WERI-Rb-1 (cell line): ENCODE measurements around the gene YBX2.

ENCODE experiments used
- DNase-seq: peaks from one replicate; pipeline ENCODE4 v3.0.0-alpha.2; 2020
- H3K27ac ChIP-seq: fragments of 250-450 bp; sonication (Bioruptor Pico); 2 replicates; pipeline ENCODE4 v1.5.1; 2020; ENCODE audit warnings: mild to moderate bottlenecking, moderate library complexity
- H3K27me3 ChIP-seq: fragments of 250-450 bp; sonication (Bioruptor Pico); 2 replicates; pipeline ENCODE4 v1.5.1; 2021; ENCODE audit warnings: mild to moderate bottlenecking, low read depth, moderate library complexity; ENCODE audit not compliant: insufficient read depth, severe bottlenecking
- H3K36me3 ChIP-seq: fragments of 250-450 bp; sonication (Bioruptor Pico); 2 replicates; pipeline ENCODE4 v1.5.1; 2020; ENCODE audit warnings: mild to moderate bottlenecking, moderate library complexity
- H3K4me3 ChIP-seq: 2 replicates; pipeline ENCODE4 v1.5.1; 2011; ENCODE audit warnings: low read depth, mild to moderate bottlenecking, control low read depth, low read length
- H3K9me3 ChIP-seq: fragments of 250-450 bp; sonication (Bioruptor Pico); 2 replicates; pipeline ENCODE4 v1.5.1; 2021; ENCODE audit warnings: mild to moderate bottlenecking, moderate library complexity; ENCODE audit not compliant: severe bottlenecking
- CTCF ChIP-seq: IDR thresholded peaks from 2 replicates; pipeline ENCODE4 v1.5.1; 2011; ENCODE audit warnings: low read depth, mild to moderate bottlenecking, control low read depth, inconsistent platforms, low read length

The YBX2 gene

GRCh38 chr17:7317161-7317803, 22.8 kb upstream of the YBX2 start:
- Histone ChIP-seq H3K4me3 (no peak overlapping the region), H3K9me3 (no peaks in the 10 kb centered on the region), H3K27ac (no peak overlapping the region; the same call in 1 of the 2 replicates), H3K36me3 (peaks cover 80% of the 10 kb centered on the region), H3K27me3 (no peaks in the 10 kb centered on the region)
- DNase-seq, result no peak
- no peak for TF ChIP-seq CTCF

- DNase-seq, result no peak
- peak overlapping the region; percentile 86 for H3K27ac ChIP-seq
- no peaks in the 10 kb centered on the region for H3K27me3 ChIP-seq
- H3K9me3 ChIP-seq, result no peaks in the 10 kb centered on the region
- peak overlapping the region; percentile 86 for H3K4me3 ChIP-seq
- no peak for TF ChIP-seq CTCF
- H3K36me3 ChIP-seq, result peaks cover 77% of the 10 kb centered on the region
Observed at GRCh38 chr17:7315570-7316235, 21.3 kb upstream of the YBX2 start.

GRCh38 chr17:7314719-7315569, 20.5 kb upstream of the YBX2 start, which contains the start of gene GPS2:
Gene GPS2 (minus strand): TSS chr17:7315360. CDS start chr17:7315052, 308 bp downstream.
- TF ChIP-seq CTCF, result no peak
- peak; percentile 90 for DNase-seq
- Histone ChIP-seq H3K9me3 (no peaks in the 10 kb centered on the region), H3K36me3 (peaks cover 77% of the 10 kb centered on the region), H3K27ac (peak within 1 kb of the TSS; percentile 86), H3K4me3 (peak within 1 kb of the TSS; percentile 86), H3K27me3 (no peaks in the 10 kb centered on the region)

- Histone ChIP-seq H3K36me3 (peaks cover 85% of the 10 kb centered on the region), H3K9me3 (no peaks in the 10 kb centered on the region), H3K4me3 (peak overlapping the region; percentile 86), H3K27me3 (no peaks in the 10 kb centered on the region), H3K27ac (peak overlapping the region; percentile 86)
- DNase-seq, result no peak
- no peak for TF ChIP-seq CTCF
Observed at GRCh38 chr17:7313890-7314718, 19.7 kb upstream of the YBX2 start.

- no peak for DNase-seq
- H3K36me3 ChIP-seq, result peaks cover 82% of the 10 kb centered on the region
- no peak overlapping the region for H3K4me3 ChIP-seq
- no peaks in the 10 kb centered on the region for H3K9me3 ChIP-seq
- H3K27me3 ChIP-seq, result no peaks in the 10 kb centered on the region
- no peak overlapping the region; the same call in 1 of the 2 replicates for H3K27ac ChIP-seq
- peak; percentile 16; the same call in 1 of the 2 replicates for TF ChIP-seq CTCF
Observed at GRCh38 chr17:7313088-7313889, 18.9 kb upstream of the YBX2 start.
